ENCODE data around the gene DCLK1.

GRCh38 chr13:36126491-36126890, 4.7 kb downstream of the DCLK1 start:
- TF ChIP-seq EZH2phosphoT487 (IDR thresholded peaks at IDR 0.05; ENCODE audit: insufficient read depth, low read depth) (no peak), EZH2 (IDR thresholded peaks at IDR 0.05; ENCODE audit: insufficient read depth, poor library complexity, severe bottlenecking) (no peak)
